Immature natural killer cell (primary cell): ENCODE results near the gene SERPINB4. TPM values are rescaled to one million over a fixed set of nuclear protein-coding genes. Genes with fewer than 3 reads are reported as not detected.

Experiments
- DNase-seq, 3 donors: peaks; one replicate each; pipeline ENCODE4 v3.0.0; 2022; ENCODE audit warnings: mixed read lengths in 1 of 3
- H3K27ac Mint-ChIP-seq, 6 donors: one replicate each; pipeline ENCODE4 v1.8.0; 2020; ENCODE audit warnings: mixed read lengths in 6 of 6, mild to moderate bottlenecking in 5 of 6, inconsistent platforms in 4 of 6, moderate library complexity in 3 of 6
- H3K27me3 Mint-ChIP-seq, 3 donors: one replicate each; pipeline ENCODE4 v1.8.0; 2020 to 2021; ENCODE audit warnings: low read depth in 3 of 3, mild to moderate bottlenecking in 3 of 3, mixed read lengths in 3 of 3, moderate library complexity in 3 of 3, inconsistent platforms in 1 of 3
- H3K36me3 Mint-ChIP-seq, 3 donors: one replicate each; pipeline ENCODE4 v1.8.0; 2020; ENCODE audit warnings: mixed read lengths in 3 of 3, inconsistent platforms in 2 of 3, mild to moderate bottlenecking in 2 of 3
- H3K4me1 Mint-ChIP-seq, 2 donors: one replicate each; pipeline ENCODE4 v1.8.0; 2020; ENCODE audit warnings: inconsistent platforms in 2 of 2, mild to moderate bottlenecking in 2 of 2, mixed read lengths in 2 of 2, moderate library complexity in 1 of 2
- H3K4me3 Mint-ChIP-seq, 5 donors: one replicate each; pipeline ENCODE4 v1.8.0; 2020; ENCODE audit warnings: mild to moderate bottlenecking in 5 of 5, mixed read lengths in 5 of 5, inconsistent platforms in 3 of 5, moderate library complexity in 3 of 5
- H3K9me3 Mint-ChIP-seq, 6 donors: one replicate each; pipeline ENCODE4 v1.8.0; 2020; ENCODE audit warnings: mild to moderate bottlenecking in 6 of 6, mixed read lengths in 6 of 6, inconsistent platforms in 4 of 6, moderate library complexity in 3 of 6
- polyA plus RNA-seq, 3 donors: library from polyadenylated mRNA; unstranded; fragments of 300-500 nt; fragmentation: Illumina TruSeq; gene quantifications; one replicate each; pipeline ENCODE4 v1.2.3, GENCODE V29; 2021

SERPINB4 gene
- polyA plus RNA-seq, 3 donors from 2014 or later, result not detected

DNA sequence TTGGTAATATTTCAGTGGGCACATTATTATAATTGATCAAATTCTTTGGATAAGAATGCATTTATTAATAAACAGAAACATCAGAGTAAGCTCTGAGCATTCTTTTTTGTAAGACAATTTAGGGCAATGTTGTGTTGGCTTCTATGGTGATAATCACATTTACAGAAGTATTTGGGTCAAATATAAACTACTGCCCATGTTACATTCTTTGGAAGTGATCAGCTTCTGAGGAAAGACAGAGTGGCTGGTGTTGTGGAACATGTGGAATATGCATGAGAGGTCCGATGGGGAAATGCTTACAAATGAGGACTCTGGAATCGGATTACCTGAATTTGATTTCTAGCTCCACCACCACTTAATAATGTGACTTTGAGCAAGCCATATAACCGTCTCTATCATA, 37.5 kb downstream of the SERPINB4 start:
- Mint-ChIP-seq H3K27ac (no peak overlapping the region), H3K27me3 (peaks cover 2 to 4% (median 2%) of the 10 kb centered on the region in 3 donors), H3K36me3 (peaks cover 0 to 2% (median 0%) of the 10 kb centered on the region in 3 donors), H3K4me3 (no peak overlapping the region), H3K9me3 (peaks cover 0 to 8% (median 0%) of the 10 kb centered on the region in 6 donors), H3K4me1 (no peaks in the 10 kb centered on the region)
- DNase-seq, result no peak

GRCh38 chr18:63604791-63605567, 39.1 kb downstream of the SERPINB4 start:
- Mint-ChIP-seq H3K27ac (no peak overlapping the region), H3K4me1 (no peaks in the 10 kb centered on the region), H3K36me3 (peaks cover 0 to 2% (median 0%) of the 10 kb centered on the region in 3 donors)

DNA sequence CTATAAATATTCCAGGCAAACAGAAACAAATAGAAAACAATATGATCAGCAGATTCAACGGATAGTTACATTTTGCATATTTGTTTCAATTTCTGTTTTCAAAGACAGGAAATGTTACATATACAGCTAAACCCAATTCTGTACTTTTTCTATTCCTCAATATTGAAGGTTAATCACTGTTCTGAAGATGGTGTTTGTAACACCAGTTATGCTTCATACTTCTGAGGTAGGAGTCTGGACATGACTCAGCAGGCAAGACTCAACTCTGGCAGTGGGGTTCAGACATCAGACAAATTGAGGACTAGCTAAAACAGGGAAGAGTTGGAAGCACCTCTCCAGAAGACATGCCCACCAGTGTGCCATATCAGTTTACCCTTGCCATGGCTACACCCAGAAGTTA, 40.3 kb downstream of the SERPINB4 start:
- Mint-ChIP-seq H3K9me3 (peaks cover 0 to 2% (median 0%) of the 10 kb centered on the region in 6 donors), H3K27ac (no peak overlapping the region), H3K4me1 (no peaks in the 10 kb centered on the region), H3K36me3 (peaks cover 0 to 2% (median 0%) of the 10 kb centered on the region in 3 donors), H3K27me3 (peaks cover 2 to 4% (median 3%) of the 10 kb centered on the region in 3 donors), H3K4me3 (no peak overlapping the region)
- no peak for DNase-seq

More at GRCh38 chr18:63604791-63605567, 39.1 kb downstream of the SERPINB4 start:
- Mint-ChIP-seq H3K9me3 (peaks cover 0 to 2% (median 0%) of the 10 kb centered on the region in 6 donors), H3K4me3 (no peak overlapping the region), H3K27me3 (peaks cover 2 to 4% (median 2%) of the 10 kb centered on the region in 3 donors)
- no peak for DNase-seq

DNA sequence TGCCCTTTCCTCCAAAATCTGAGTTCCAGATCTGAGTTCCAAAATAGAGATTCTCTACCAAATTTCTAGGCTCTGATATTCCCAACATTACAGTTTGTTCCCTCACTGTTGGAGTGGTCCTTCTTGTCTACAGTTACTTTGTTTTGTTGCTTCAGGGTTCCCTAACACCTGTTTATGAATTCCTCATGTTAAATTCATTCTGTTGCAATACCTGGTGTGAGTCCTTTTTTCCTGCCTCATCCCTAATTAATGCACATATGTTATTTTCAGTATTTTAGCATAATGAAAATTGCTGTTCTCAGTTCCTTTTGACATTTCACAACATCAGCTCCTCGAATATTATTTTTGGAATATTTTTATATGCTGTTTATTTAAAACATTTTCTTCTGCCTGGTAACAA, 40.7 kb downstream of the SERPINB4 start:
- peaks cover 0 to 2% (median 0%) of the 10 kb centered on the region in 6 donors for H3K9me3 Mint-ChIP-seq
- no peak for DNase-seq
- H3K27ac Mint-ChIP-seq, result no peak overlapping the region
- H3K36me3 Mint-ChIP-seq, result peaks cover 0 to 2% (median 0%) of the 10 kb centered on the region in 3 donors
- no peaks in the 10 kb centered on the region for H3K4me1 Mint-ChIP-seq
- H3K4me3 Mint-ChIP-seq, result no peak overlapping the region
- peaks cover 2 to 4% (median 3%) of the 10 kb centered on the region in 3 donors for H3K27me3 Mint-ChIP-seq

GRCh38 chr18:63596964-63597363, 47.1 kb downstream of the SERPINB4 start:
- Mint-ChIP-seq H3K4me3 (no peak overlapping the region), H3K9me3 (no peaks in the 10 kb centered on the region), H3K27me3 (peaks cover 0 to 7% (median 5%) of the 10 kb centered on the region in 3 donors), H3K36me3 (no peaks in the 10 kb centered on the region), H3K4me1 (no peaks in the 10 kb centered on the region), H3K27ac (no peak overlapping the region)
- no peak for DNase-seq

DNA sequence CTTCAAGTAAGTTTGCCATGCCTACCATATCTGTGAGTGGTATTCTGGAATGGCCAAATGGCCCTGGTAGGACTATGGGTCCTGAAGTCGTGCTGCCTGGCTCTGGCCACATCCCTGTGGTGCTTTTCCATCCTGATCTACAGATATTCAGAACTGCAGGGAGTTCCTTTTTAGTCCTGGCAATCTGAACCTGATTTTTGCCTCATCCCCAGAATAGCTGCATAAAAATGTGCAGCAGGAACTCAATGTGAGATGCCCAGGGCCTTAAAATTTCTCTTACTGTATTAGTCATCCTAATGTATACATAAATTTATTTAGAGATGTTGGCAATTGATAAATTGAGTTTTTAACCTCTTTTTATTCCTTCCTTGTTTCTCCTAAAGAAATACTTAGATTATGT, 51.6 kb downstream of the SERPINB4 start:
- no peak overlapping the region for H3K4me3 Mint-ChIP-seq
- H3K36me3 Mint-ChIP-seq, result no peaks in the 10 kb centered on the region
- H3K4me1 Mint-ChIP-seq, result no peaks in the 10 kb centered on the region
- no peaks in the 10 kb centered on the region for H3K9me3 Mint-ChIP-seq
- H3K27me3 Mint-ChIP-seq, result peaks cover 0 to 9% (median 3%) of the 10 kb centered on the region in 3 donors
- no peak overlapping the region for H3K27ac Mint-ChIP-seq
- no peak for DNase-seq

DNA sequence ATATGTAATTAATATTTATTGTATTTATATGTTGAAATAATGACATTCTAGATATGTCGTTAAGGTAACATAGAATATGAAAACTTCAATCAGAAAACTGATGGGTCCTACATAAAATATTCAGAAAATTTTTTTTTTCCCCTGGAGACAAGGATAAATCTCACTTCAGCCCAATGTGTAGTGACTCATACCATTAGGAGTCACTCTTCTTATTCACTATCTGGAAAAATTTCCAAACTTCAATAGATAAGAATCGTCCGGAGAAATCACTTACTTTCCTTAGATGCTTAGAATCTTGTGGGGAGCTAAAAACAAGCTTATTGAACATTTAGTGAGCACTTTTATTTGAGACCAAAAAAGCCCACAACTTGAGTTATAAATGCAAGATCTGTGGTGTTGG, 52.3 kb downstream of the SERPINB4 start:
- Mint-ChIP-seq H3K9me3 (no peaks in the 10 kb centered on the region), H3K27ac (no peak overlapping the region), H3K4me3 (no peak overlapping the region), H3K27me3 (peaks cover 0 to 9% (median 3%) of the 10 kb centered on the region in 3 donors), H3K4me1 (no peaks in the 10 kb centered on the region), H3K36me3 (no peaks in the 10 kb centered on the region)
- no peak for DNase-seq

- Mint-ChIP-seq H3K36me3 (no peaks in the 10 kb centered on the region), H3K27ac (no peak overlapping the region), H3K4me1 (no peaks in the 10 kb centered on the region), H3K9me3 (no peaks in the 10 kb centered on the region), H3K27me3 (peaks cover 0 to 9% (median 5%) of the 10 kb centered on the region in 3 donors), H3K4me3 (no peak overlapping the region)
- no peak for DNase-seq
Observed at GRCh38 chr18:63590966-63591695, 52.9 kb downstream of the SERPINB4 start.

DNA sequence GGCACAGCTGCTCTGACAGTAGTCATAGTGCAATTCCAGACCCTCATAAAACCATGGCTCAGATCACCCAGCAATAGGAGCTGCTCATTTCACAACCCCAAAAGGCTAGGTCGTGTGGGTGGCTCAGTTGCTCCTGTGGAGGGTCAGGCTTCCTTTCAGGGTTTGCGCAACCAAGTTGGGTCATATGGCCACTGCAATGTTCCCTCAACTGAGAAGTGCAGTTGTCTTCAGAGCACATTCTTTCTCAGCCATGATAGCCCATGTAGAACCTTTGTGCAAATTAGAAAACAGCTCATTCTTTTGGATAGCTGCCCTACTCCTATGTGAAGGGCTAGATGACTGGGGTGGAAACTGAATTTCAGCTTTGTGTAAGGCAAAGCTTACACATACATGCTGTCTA, 53.7 kb downstream of the SERPINB4 start:
- Mint-ChIP-seq H3K27me3 (peaks cover 0 to 16% (median 7%) of the 10 kb centered on the region in 3 donors), H3K36me3 (no peaks in the 10 kb centered on the region), H3K9me3 (peaks cover 0 to 1% (median 0%) of the 10 kb centered on the region in 6 donors), H3K4me3 (no peak overlapping the region), H3K4me1 (no peaks in the 10 kb centered on the region), H3K27ac (no peak overlapping the region)
- no peak for DNase-seq

DNA sequence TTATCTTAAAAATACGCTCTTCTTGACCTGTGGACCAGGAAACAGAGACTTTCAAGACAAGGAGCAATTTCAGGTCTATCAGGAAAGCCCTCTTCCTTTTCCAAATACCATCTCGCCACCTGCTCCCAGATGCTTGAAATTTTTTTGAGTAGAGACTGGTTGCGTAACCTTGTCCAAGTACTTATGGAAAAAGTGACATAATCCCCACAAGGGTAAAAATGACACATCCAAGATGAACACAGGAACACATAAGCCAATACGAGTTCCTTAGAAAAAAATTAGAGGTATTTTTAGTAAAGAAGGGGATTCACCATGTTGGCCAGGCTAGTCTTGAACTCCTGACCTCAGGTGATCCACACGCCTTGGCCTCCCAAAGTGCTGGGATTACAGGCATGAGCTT, 55.1 kb downstream of the SERPINB4 start:
- no peak overlapping the region for H3K27ac Mint-ChIP-seq
- H3K36me3 Mint-ChIP-seq, result no peaks in the 10 kb centered on the region
- H3K4me3 Mint-ChIP-seq, result no peak overlapping the region
- DNase-seq, result no peak
- peaks cover 0 to 15% (median 7%) of the 10 kb centered on the region in 3 donors for H3K27me3 Mint-ChIP-seq
- H3K9me3 Mint-ChIP-seq, result peaks cover 0 to 1% (median 0%) of the 10 kb centered on the region in 6 donors
- no peaks in the 10 kb centered on the region for H3K4me1 Mint-ChIP-seq

Other genes starting within 250 kb of the SERPINB4 start
- 10 to 100 TPM; 63.5 to 99.1 (median 75.5) TPM for gene VPS4B, start 221.8 kb downstream of the SERPINB4 start, polyA plus RNA-seq
- not detected for gene SERPINB5, start 167.3 kb downstream of the SERPINB4 start, polyA plus RNA-seq
- gene SERPINB12, start 101.9 kb downstream of the SERPINB4 start, polyA plus RNA-seq, result not detected
- not detected for gene SERPINB13, start 56.9 kb downstream of the SERPINB4 start, polyA plus RNA-seq
- gene SERPINB3, start 17.6 kb upstream of the SERPINB4 start, polyA plus RNA-seq, result not detected
- gene SERPINB11, start 58.7 kb upstream of the SERPINB4 start, polyA plus RNA-seq, result not detected
- not detected for gene SERPINB7, start 131.2 kb upstream of the SERPINB4 start, polyA plus RNA-seq
- not detected for gene SERPINB2, start 243.4 kb upstream of the SERPINB4 start, polyA plus RNA-seq